T1000 (cell line): ENCODE data around the gene STK39.
A peak's percentile ranks its signal among the peaks of the same experiment; 100 is the strongest.

ENCODE experiments used
- DNase-seq: peaks from one replicate; lab custom pipeline; 2025; ENCODE audit warnings: mixed read lengths; lab: John Stamatoyannopoulos, UW

The STK39 gene

GRCh38 chr2:168159754-168160585 lies 87.4 kb downstream of the STK39 start:
- DNase-seq = no peak

GRCh38 chr2:168158586-168158985 lies 88.8 kb downstream of the STK39 start:
- DNase-seq = no peak

- no peak for DNase-seq
Observed at GRCh38 chr2:168157926-168158325, 89.5 kb downstream of the STK39 start.

- no peak for DNase-seq
Observed at GRCh38 chr2:168157070-168157469, 90.3 kb downstream of the STK39 start.

- DNase-seq = peak; percentile 42
Observed at GRCh38 chr2:168156661-168157060, 90.7 kb downstream of the STK39 start.

- DNase-seq = no peak
Observed at GRCh38 chr2:168155680-168156079, 91.7 kb downstream of the STK39 start.

GRCh38 chr2:168155046-168155445 lies 92.3 kb downstream of the STK39 start:
- no peak for DNase-seq

GRCh38 chr2:168152902-168153530 lies 94.4 kb downstream of the STK39 start:
- DNase-seq = no peak

- no peak for DNase-seq
Observed at GRCh38 chr2:168149986-168150385, 97.4 kb downstream of the STK39 start.

GRCh38 chr2:168149150-168149974 lies 98.0 kb downstream of the STK39 start:
- DNase-seq = no peak

- DNase-seq = no peak
Observed at GRCh38 chr2:168147830-168148794, 99.3 kb downstream of the STK39 start.

- no peak for DNase-seq
Observed at GRCh38 chr2:168146892-168147810, 100.2 kb downstream of the STK39 start.

GRCh38 chr2:168145426-168146310 lies 101.7 kb downstream of the STK39 start:
- no peak for DNase-seq

GRCh38 chr2:168145011-168145410 lies 102.4 kb downstream of the STK39 start:
- DNase-seq = no peak

GRCh38 chr2:168143813-168144212 lies 103.6 kb downstream of the STK39 start:
- no peak for DNase-seq

- no peak for DNase-seq
Observed at GRCh38 chr2:168140892-168141291, 106.5 kb downstream of the STK39 start.

GRCh38 chr2:168139852-168140251 lies 107.5 kb downstream of the STK39 start:
- DNase-seq = no peak

GRCh38 chr2:168138901-168139300 lies 108.5 kb downstream of the STK39 start:
- DNase-seq = no peak

- DNase-seq = no peak
Observed at GRCh38 chr2:168138374-168138773, 109.0 kb downstream of the STK39 start.
